Activated CD4-positive, alpha-beta T cell treated with anti-CD3 and anti-CD28 coated beads, Interleukin-2, Interleukin-4, amounts not matched to agents 100 ng/mL and 50 ng/mL, durations not matched to agents 16 hours and 8 hours (primary cell): ENCODE results near the gene DEFB121.

Experiments
- DNase-seq: peaks from one replicate; pipeline ENCODE4 v3.0.0-alpha.2; 2020; ENCODE audit warnings: low spot score

Gene DEFB121

DNA sequence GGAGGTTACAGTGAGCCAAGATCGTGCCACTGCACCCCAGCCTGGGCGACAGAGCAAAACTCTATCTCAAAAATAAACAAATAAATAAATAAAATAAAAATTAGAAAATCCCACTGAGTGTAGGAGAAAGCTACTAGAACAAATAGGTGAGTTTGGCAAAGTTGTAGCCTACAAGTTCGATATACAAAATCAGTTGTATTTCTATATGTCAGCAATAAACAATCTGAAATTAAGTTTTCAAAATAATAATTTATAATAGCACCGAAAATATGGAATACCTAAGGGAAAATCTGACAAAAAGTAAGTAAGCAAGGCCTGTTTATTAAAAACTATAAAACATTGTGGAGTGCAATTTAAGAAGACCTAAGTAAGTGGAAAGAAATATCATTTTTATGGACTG, 42.7 kb downstream of the DEFB121 start:
- DNase-seq = no peak

DNA sequence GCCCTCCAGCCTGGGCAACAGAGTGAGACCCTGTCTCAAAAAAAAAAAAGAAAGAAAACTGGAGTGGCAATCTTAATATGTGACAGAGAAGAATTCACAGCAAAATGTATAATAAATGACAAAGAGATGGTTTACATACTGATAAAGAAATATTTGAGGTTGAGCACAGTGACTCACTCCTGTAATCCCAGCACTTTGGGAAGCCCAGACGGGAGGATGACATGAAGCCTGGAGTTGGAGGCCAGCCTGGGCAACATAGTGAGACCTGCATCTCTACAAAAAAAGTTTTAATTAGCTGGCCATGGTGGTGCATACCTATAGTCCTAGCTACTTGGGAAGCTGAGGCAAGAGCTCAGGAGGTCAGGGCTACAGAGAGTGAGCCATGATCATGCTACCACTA, 50.0 kb downstream of the DEFB121 start:
- DNase-seq = no peak
